Endothelial cell of umbilical vein (primary cell): ENCODE measurements around the gene LRRC8D.

Experiments used
- EZH2 ChIP-seq: IDR thresholded peaks from 2 replicates; pipeline ENCODE4 v1.6.1; 2012; ENCODE audit warnings: borderline replicate concordance, low read depth, mild to moderate bottlenecking, moderate library complexity, low read length, inconsistent platforms; ENCODE audit not compliant: severe bottlenecking
- POLR2AphosphoS5 ChIP-seq: IDR thresholded peaks from 2 replicates; pipeline ENCODE4 v1.6.1; 2012; ENCODE audit warnings: low read depth, mild to moderate bottlenecking, control low read depth, low read length, moderate library complexity; ENCODE audit not compliant: insufficient read depth
- TF ChIP-seq, protein P1 (sequence below), 2 donors: IDR thresholded peaks; 1 replicate in 1 of 2; 2 replicates in 1 of 2; pipeline ENCODE4 v1.5.1; 2011; ENCODE audit warnings: low read length in 2 of 2, mild to moderate bottlenecking in 2 of 2, moderate library complexity in 2 of 2, control low read depth in 1 of 2, inconsistent platforms in 1 of 2, low read depth in 1 of 2; ENCODE audit not compliant: insufficient read depth in 1 of 2; ENCODE audit errors: extremely low read depth in 1 of 2
- TF ChIP-seq, protein P2 (sequence below): IDR thresholded peaks from 2 replicates; pipeline ENCODE4 v1.6.1; 2011; ENCODE audit not compliant: insufficient read depth, insufficient read length

DNA sequence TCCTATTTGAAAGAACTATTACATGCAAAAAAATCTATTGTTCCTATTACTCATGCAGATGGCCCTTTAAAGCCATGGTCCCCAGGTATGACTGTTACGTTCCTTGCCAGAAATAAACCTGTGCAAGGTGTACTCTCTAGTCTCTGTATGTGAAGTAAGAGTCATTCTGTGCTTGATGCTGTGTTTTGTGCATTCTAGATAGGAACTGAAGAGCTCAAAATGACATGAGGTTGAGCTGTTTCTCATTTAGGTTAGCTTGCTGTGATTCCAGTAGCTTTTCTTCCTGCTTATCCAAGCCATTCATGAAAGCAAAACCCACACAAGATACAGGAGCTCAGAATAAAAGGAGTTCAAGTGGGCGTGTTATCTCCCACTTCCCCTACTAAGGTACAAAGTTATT lies 109.7 kb downstream of the LRRC8D start:
- TF ChIP-seq, protein P1, sequence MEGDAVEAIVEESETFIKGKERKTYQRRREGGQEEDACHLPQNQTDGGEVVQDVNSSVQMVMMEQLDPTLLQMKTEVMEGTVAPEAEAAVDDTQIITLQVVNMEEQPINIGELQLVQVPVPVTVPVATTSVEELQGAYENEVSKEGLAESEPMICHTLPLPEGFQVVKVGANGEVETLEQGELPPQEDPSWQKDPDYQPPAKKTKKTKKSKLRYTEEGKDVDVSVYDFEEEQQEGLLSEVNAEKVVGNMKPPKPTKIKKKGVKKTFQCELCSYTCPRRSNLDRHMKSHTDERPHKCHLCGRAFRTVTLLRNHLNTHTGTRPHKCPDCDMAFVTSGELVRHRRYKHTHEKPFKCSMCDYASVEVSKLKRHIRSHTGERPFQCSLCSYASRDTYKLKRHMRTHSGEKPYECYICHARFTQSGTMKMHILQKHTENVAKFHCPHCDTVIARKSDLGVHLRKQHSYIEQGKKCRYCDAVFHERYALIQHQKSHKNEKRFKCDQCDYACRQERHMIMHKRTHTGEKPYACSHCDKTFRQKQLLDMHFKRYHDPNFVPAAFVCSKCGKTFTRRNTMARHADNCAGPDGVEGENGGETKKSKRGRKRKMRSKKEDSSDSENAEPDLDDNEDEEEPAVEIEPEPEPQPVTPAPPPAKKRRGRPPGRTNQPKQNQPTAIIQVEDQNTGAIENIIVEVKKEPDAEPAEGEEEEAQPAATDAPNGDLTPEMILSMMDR (IDR thresholded peaks at IDR 0.05; ENCODE audit: extremely low read depth in 1 of 2, insufficient read depth in 1 of 2, low read depth in 1 of 2, low read length in 2 of 2): no peak
- TF ChIP-seq, protein P2, sequence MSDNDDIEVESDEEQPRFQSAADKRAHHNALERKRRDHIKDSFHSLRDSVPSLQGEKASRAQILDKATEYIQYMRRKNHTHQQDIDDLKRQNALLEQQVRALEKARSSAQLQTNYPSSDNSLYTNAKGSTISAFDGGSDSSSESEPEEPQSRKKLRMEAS: no peak
- TF ChIP-seq POLR2AphosphoS5 (no peak), EZH2 (no peak)
